Left hindlimb (tissue), 1 donor: ENCODE measurements around the gene SPATA6.
"Not testable (repeated sequence)": the region's sequence is repeated elsewhere in the genome, so short reads cannot be mapped to it uniquely, and the experiment has no call there.

Source experiments
- DNase-seq: peaks from one replicate; pipeline ENCODE4 v3.0.0-alpha.2; 2018

The SPATA6 gene

GRCh38 chr1:48450505-48450904 is 21.5 kb downstream of the SPATA6 start:
- no peak for DNase-seq

GRCh38 chr1:48448932-48449331 is 23.1 kb downstream of the SPATA6 start:
- no peak for DNase-seq

- DNase-seq: not testable (repeated sequence)
Measured at GRCh38 chr1:48444186-48444585, 27.8 kb downstream of the SPATA6 start.

GRCh38 chr1:48442864-48443619 is 29.0 kb downstream of the SPATA6 start:
- DNase-seq: no peak

- DNase-seq: not testable (repeated sequence)
Measured at GRCh38 chr1:48440786-48441185, 31.2 kb downstream of the SPATA6 start.

- no peak for DNase-seq
Measured at GRCh38 chr1:48439380-48439779, 32.6 kb downstream of the SPATA6 start.

GRCh38 chr1:48437379-48437778 is 34.6 kb downstream of the SPATA6 start:
- not testable (repeated sequence) for DNase-seq

GRCh38 chr1:48435312-48436002 is 36.5 kb downstream of the SPATA6 start:
- DNase-seq: not testable (repeated sequence)

- DNase-seq: no peak
Measured at GRCh38 chr1:48430832-48431231, 41.2 kb downstream of the SPATA6 start.

GRCh38 chr1:48422009-48422408 is 50.0 kb downstream of the SPATA6 start:
- no peak for DNase-seq

GRCh38 chr1:48418742-48419141 is 53.3 kb downstream of the SPATA6 start:
- no peak for DNase-seq

GRCh38 chr1:48415050-48415449 is 57.0 kb downstream of the SPATA6 start:
- no peak for DNase-seq

GRCh38 chr1:48414264-48414663 is 57.7 kb downstream of the SPATA6 start:
- no peak for DNase-seq

- no peak for DNase-seq
Measured at GRCh38 chr1:48405940-48406339, 66.1 kb downstream of the SPATA6 start.

- DNase-seq: no peak
Measured at GRCh38 chr1:48405400-48405799, 66.6 kb downstream of the SPATA6 start.

- no peak for DNase-seq
Measured at GRCh38 chr1:48402599-48402998, 69.4 kb downstream of the SPATA6 start.

GRCh38 chr1:48396208-48396607 is 75.8 kb downstream of the SPATA6 start:
- no peak for DNase-seq

- DNase-seq: no peak
Measured at GRCh38 chr1:48391926-48392325, 80.1 kb downstream of the SPATA6 start.

GRCh38 chr1:48387409-48387808 is 84.6 kb downstream of the SPATA6 start:
- no peak for DNase-seq

- no peak for DNase-seq
Measured at GRCh38 chr1:48374785-48375184, 97.2 kb downstream of the SPATA6 start.

- DNase-seq: no peak
Measured at GRCh38 chr1:48371598-48371997, 100.4 kb downstream of the SPATA6 start.

- no peak for DNase-seq
Measured at GRCh38 chr1:48362901-48363300, 109.1 kb downstream of the SPATA6 start.

- no peak for DNase-seq
Measured at GRCh38 chr1:48356901-48357300, 115.1 kb downstream of the SPATA6 start.

GRCh38 chr1:48344373-48344772 is 127.6 kb downstream of the SPATA6 start:
- no peak for DNase-seq
